ENCODE measurements around the gene ANO6.
A peak's percentile ranks its signal among the peaks of the same experiment; 100 is the strongest.

ANO6 gene

DNA sequence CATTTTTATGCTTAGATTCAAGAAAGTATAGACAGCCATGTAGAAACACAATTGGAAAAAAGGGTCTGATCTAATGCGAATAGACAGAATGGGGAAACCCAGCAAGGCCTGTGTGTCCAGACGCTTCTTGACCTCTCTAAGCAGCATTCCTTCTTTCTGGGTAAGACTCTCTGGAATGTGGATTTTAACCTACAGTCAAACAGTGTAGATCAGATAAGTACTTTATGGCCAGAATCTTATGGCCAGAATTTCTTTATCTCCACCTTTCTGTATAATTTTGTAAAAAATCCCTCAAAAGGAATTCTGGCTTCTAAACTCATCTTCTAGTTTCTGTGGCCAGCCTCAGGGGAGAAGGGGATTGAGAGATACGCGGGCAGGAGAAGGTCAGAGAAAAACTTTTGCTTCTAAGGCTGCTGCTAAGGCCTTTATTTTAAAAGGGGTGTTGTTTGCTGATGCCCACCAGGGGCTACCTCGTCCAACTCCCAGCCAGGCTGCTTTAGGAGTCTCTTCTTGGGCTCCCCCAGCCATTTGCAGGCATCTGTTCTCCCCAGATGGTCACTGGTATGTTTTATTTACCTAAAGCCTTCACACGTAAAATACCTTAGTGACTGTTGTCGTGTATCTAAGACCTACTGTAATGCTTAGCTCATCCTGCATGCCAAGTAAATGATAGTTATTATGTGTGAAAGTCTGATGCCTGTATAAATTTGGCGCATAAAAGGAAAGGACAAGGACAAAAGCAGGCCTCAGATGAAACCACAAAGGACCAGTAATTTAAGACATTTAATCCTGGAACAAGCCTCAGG, 68.4 kb downstream of the ANO6 start:
- peak; percentile 24 to 61 for DNase-seq

DNA sequence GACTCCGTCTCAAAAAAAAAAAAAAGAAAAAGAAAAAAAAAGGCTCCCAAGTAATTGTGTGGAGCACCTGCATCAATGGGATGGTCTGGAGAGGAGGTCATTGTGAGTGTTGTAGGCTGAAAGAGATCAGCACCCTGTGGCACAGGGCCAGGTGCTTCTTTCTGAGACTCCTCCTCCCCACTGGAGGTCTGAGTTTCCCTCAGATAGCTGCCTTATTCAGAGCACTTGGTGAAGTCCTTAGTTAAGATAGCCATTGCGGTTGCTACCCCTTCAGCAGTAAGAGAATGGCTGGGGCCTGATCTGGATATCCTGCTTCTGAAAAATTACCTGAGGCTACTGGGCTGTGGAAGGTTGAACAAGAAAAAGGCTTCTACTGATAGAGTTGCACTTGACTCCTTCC, 69.8 kb downstream of the ANO6 start:
- no peak for DNase-seq

DNA sequence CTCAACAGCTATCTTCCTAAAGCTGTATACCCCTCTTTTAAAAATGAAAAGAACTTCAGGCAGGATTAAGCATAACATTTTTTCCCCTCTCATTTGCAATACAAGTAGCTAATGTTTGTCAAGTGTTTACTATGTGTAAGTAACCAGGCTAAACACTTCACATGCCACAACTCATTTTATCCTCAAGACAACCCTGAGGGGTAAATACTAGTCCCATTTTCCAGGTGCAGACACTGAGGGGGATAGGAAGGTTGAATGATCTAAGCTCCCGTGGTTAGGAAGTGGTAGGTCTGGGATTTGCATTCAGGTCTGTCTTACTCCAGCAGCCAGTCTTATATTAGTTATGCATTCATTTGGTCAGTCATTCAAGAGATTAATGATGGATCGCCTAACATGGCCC, 70.7 kb downstream of the ANO6 start:
- no peak for DNase-seq

DNA sequence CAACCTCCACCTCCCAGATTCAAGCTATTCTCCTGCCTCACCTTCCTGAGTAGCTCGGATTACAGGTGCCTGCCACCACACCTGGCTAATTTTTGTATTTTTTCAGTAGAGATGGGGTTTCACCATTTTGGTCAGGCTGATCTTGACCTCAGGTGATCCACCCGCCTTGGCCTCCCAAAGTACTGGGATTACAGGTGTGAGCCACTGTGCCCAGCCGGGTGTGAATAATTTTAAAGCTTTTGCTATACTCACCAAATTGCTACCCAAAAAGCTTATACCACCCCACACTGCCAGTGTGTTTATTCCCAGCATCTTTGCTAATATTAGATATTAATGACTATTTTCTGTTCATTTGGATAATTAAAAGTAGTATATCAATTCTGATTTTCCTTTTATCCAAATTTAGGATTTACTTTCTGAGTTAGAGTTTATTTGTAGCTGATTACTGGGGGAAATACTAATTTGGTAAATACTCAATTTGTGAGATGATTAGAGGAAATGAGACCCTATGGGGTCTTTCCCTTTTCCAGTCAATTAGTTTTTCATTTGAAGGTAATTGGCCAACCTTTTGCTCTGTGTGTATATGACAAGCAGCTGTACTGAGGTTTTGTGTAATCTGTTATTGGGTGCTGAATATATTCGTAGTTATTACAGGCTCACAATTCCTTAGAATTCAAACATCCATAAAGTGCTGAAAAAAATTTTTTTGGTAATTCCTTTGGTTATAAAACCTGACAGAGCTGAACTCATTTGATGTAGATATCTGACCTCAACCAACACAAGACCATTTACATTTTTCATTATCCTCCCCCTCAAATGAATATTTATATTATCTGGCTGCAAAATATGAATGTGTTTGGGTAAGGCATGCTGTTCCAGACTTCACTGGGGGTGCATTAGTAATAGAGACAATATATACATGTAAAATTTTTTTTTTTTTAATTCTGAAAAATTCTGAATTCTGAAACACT, 73.6 kb downstream of the ANO6 start:
- DNase-seq: no peak

DNA sequence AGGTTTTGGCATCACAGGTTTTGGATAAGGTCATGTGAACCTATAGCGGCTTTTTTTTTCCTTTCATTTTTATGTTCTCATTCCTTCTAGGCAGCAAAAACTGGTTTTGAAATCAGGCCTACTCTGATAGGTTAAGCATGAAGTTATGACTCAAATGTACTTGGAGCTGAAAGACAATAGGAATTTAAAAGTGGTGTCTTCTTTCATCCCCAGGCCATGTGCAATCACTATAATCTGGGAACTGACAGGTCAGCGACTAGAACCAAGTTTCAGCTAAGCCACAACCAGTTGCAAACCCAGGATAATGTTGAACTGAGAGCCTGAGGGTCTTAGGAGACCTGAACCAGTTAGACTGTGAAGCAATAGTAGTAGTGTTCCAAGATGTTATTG, 74.3 kb downstream of the ANO6 start:
- DNase-seq: no peak

DNA sequence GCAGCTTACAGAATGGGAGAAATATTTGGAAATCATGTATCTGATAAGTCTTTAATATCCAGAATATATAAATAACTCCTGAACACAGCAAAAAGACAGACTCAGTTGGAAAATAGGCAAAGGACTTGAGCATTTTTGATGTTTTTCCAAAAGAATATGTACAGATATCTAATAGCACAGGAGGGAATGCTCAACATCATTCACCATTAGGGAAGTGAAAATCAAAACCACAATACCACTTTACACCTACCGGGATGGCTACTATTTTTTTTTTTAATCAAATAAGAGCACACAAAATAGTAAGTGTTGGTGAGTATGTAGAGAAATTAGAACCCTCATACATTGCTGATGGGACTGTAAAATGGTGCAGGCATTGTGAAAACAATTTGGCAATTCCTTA, 75.6 kb downstream of the ANO6 start:
- DNase-seq: no peak

DNA sequence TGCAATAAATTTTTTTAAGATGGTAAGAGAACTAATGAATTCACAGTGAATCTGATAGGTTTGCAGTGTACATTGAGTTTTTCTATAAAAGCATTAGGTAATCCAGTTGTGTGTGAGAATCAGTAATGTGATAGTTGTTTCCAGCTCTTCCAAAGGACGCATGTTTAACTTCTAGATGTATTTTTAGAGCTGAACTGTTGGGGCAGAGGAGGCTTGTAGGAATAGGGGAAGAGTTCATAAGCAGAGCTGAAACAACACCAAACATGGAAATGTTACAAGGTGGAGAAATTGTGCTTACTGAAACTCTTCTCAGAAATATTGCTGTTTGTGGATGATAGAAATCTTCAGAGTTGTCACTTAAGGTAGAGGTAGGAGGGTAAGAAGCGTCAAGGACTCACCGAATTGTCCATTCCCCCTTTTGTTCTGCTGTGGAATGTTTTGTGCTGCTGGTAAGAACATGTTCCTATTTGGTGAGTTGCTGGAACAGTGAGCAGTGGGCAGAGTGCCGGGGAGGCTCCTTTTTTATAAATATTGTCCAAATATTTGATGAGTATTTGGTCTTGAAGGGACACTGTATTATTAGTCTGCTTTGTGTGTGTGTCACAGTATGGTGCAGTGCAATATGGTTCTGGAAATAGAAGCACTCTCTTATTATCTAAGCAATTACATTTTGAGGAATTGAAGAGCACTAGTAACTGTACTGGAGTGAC, 76.7 kb downstream of the ANO6 start:
- peak; percentile 19 to 65 for DNase-seq

DNA sequence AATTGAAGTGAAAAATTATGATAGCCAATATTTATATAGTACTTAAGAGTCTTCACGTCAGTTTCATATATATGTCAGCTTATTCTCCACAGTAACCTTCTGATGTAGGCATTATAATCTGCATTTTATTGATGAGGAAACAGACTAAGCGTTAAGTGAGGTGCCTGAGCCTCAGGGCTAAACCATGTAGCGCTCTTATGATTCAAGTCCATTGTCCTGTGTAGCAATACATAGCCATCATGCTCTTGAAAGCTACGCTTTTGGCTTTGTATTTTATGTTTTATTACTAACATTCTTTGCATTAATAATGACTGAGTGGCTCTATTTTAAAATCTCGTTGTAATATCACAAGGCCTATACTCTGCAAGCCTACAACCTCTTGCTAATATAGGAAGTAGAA, 79.0 kb downstream of the ANO6 start:
- no peak for DNase-seq

DNA sequence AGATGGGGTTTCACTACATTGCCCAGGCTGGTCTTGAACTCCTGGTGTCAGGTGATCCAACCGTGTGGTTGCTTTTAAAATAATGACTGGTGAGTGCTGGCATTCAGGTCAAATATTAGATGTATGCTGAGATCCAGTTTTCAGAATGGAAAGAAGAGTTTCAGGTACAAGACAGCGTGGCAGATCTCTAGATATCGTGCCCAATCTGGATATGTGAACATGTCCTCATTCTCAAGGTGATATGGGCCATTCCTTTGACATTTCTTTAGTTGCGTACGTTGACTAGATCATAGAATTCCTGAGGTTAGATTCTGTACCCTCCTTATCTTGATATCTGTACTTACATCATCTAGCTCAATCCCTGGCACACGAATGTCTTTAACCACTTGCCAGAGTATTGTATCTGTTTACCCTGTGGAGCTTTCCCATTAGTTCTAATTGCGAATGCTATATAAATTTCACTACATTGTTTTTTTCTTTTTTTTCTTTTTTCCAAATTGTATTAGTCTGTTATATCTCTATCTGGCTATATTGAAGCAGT, 80.2 kb downstream of the ANO6 start:
- no peak for DNase-seq

DNA sequence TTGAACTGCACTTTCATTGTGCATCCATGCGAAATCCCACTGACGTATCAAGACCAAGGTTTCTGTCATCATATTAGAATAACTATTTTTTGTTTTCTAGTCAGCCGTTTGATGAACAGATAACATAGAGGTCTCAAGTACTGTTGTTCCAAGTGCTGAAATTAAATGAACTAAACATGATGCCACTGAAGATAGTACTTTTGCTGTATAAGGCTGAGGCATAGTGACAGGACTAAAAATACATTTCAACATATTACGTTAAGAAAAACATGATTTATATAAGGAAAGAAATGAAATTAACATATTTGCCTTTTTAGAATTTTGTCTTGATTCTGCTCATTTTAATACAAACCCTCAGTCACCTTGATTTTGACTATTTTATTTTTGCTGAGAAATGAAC, 82.2 kb downstream of the ANO6 start:
- no peak for DNase-seq

DNA sequence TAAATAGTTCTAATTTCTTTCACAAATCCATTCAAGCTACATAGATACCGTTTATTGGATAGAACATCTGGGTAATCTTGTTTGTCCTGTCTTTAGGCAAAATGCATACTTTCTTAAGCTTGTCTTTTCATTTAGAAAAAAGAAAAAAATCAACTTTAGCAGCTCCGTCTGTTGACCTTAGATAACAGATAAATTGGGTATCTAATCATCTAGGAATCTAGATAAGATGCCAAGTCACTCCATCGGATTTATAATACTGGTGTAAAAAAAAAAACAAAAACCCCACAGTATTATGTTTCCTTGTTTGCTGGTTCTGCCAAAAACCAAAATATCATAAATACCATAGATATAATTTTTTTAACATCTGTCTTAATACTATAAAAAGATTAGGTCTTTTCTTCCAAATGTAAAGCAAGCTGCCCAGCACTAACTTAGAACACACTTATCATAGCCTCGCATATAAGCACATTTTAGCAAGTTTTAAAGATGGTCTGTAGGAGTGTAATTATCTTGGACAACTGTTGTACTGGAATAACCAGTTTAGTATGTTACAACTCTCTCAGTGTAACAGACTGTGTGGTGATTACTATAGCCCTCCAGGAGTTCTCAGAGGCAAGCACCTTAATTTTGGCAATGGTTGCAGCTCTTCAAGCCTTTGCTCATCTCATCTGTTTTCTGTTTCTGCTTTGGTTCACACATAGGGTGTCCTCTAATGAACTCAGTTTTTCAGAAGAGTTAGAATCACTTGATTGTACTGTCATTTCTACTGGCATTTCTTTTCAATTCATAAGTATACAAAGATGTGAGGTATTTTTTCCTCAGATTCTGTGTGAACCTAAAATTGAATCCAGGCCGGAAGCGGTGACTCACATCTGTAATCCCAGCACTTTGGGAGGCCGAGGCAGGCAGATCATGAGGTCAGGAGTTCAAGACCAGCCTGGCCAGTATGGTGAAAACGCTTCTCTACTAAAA, 83.1 kb downstream of the ANO6 start:
- no peak for DNase-seq

DNA sequence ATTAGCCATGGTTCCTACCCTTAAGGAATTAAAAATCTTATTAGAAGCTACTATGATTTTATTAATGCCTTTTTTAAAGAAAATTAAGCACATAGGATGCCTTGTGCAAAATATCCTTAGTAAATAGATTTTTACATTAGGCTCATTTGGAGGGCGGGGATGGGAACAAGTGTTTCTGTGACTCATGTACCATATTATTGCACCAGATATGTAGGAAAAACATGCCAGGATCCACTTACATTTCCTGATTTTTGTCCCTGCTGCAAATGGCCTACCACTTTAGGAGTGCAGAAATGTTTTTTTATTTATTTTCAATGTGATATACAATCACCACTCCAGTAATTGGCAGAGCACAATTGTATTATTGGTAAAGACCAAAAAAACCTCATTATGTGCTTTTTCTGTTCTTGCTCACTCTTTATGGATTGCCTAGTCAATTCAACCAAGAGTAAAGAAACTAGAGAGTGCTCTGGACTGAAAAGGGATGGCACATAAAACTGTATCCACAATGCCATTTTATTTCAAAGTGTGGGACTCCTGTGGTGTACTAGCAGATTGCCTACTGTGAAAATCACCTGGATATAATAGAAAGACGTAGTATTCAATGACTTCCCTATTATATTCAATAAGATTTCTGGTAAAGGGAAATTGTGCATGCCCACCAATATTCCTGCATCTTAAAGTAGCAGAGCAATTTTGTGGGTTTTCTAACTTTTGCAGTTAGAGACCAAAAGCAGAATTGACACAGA, 86.9 kb downstream of the ANO6 start:
- peak; percentile 17 to 48 for DNase-seq

DNA sequence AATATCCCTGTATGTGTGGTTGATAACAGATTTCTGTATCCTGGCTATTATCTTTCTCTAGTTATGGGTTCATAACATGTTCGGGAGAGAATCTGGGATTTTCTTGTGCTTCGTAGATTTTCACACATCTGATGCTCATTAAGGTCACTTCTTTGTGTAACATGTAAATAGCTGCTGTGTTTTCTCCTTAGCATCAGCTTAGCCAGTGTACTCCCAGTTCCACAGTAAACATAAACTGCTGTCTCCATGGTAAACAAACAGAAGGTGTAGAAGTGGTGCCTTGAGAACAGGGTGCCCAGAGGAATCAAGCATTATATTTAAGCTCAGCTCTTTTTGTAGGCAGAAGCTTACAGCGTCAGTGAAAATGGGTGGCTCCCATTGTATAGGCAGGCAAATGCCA, 88.0 kb downstream of the ANO6 start:
- DNase-seq: no peak

DNA sequence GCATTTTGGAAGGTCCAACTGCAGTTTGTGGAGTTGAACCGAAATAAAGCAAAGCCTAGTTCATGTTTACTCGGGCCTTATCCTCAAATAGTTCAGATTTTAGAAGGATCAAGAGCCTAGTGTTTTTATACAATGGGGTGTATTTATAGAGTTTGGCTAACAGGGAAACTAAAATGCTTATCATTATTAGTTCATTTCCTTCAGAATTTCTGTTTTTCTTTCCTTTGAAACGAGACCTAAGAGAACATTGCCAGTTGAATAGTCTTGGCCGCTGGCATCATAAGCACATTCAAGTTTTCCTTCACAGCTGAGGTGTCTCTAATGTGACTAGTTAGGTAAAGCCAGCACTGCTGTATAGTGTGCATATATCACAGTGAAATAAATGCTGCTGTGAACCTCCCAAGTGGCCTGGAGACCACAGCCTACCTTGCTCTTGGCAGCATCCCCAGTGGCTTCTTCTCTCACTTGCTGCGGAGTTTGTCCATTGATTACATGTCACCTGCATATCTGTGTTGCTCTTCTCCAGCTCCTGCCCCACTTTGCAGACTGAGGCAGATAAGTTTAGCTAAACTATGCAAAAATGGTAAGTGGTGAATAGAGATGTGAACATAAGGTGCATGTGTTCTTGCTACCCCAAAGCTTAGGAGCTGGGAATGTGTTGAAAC, 88.8 kb downstream of the ANO6 start:
- no peak for DNase-seq

DNA sequence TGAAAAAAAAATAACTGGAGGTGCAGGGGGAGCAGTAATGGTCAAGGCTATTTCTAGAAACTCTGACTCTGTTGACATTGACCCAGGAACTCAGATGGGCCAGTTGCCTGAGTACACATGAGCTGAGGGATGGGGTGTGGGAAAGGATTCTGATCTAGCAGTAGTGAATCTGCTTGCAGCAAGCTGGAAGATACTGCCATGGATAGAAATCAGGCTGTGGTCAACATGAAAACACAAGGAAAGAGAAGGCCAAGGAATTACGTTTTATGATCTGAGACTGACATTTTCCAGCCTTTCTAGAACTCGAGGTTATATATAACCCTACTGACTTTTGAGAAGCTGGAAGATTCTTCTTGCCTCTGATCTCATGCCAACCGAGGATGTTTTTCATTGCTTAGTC, 90.0 kb downstream of the ANO6 start:
- no peak for DNase-seq

DNA sequence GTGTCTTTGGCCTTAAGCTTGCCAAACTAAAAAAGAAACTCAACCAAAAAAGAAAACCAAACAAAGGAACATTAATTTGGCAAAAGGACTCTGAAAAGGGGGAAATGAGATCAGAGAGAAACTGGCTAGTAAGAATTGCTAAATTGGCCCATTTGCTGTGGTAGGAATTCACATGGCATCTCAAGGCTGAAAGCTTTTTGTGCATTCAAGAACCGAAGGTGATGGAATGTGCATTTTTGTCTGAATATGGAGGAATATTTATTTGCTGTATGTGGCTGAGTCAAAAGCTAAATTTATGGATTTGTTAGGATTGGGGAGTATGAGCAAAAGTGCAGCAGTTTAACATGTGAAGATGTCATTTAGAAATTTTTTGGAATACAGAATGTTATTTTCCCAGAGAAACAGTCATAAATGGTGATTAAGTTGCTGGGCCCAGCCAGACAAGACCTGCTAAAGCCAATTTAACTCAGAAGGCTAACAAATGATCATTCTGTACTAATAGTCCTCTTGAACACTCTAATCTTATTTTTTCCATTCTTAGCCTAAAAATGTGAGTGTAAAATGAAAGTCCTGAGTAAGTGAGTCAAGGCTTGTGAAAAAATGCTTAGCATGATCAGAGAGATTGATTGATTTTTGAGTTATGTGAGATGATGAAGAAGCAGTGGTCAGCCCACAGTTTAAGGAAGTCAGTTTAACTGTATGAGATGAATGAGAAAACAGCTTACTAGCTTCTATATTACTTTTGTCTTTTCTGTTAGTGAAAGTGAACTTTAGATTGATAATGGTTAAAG, 94.1 kb downstream of the ANO6 start:
- no peak for DNase-seq

DNA sequence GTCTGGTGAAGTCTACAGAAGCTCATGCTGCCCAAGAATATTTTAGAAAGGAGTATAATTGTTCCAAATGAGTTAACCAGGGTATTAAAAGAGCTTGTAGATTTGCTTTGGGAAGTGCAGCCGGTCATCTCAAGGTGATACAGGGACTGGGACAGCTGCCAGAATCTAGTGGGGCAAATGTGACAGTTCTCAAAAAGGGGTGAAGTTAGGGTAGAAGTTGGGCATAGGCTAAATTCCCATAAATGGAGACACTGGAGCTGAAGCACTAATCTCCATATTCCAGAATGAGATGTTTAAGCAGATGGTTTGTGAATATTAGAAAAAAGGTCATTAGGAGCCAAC, 94.7 kb downstream of the ANO6 start:
- DNase-seq: no peak

DNA sequence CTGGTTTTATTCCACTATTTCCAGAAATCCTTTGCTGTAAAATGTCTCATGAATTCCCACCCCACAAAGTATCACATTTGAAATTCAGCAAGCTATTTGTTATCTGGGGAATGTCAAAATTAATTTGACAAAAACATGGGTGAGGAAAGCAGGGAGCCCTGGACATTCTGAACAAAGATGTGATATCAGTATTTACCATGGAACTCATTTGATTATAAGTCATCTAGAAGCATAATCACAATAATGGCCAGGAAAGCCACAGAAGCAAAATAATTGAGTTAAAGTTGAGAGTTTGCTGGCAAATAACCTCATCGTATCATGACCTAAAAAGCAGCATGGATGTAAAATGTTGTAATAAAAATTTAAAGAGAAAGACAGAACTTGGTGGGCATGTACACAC, 96.1 kb downstream of the ANO6 start:
- no peak for DNase-seq

DNA sequence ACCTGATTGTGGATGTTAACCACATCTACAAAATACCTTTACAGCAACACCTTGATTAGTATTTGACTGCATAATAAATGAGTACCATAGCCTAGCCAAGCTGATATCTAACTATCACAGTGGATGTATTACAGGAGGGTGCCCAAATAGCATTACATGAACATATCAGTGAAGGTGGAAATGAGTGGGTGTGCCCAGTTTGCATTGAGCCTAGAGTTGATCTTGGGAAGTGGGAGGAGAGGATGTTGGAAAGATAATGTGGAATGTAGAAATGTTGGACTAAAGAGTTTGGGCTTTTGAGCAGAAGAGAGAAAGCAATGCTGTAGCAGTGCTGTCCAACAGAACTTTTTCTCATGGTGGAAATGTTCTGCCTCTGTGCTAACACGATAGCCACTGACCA, 98.9 kb downstream of the ANO6 start:
- DNase-seq: no peak

DNA sequence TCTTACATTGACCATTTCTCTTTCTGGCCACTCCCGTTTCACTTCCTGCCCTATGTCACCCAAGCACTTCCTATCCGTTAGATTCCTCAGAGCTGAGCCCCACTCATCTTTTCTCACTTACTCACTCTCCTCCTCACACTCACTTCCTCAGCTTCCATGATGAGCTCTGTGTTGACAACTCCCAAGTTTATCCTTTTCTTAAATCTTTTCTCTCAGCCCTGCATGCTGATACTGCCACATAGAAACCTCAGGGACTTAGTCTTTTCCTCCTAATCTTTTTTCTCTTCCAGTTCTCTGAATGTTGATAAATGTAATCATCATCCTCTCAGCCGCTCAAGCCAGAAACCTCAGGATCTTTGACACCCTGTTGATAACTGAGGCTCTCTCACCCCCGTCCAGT, 99.6 kb downstream of the ANO6 start:
- no peak for DNase-seq

All from NCI-H2081 (cell line).